ENCODE results near the gene MRPS10.
A peak's percentile ranks its signal among the peaks of the same experiment; 100 is the strongest.

MRPS10 gene

DNA sequence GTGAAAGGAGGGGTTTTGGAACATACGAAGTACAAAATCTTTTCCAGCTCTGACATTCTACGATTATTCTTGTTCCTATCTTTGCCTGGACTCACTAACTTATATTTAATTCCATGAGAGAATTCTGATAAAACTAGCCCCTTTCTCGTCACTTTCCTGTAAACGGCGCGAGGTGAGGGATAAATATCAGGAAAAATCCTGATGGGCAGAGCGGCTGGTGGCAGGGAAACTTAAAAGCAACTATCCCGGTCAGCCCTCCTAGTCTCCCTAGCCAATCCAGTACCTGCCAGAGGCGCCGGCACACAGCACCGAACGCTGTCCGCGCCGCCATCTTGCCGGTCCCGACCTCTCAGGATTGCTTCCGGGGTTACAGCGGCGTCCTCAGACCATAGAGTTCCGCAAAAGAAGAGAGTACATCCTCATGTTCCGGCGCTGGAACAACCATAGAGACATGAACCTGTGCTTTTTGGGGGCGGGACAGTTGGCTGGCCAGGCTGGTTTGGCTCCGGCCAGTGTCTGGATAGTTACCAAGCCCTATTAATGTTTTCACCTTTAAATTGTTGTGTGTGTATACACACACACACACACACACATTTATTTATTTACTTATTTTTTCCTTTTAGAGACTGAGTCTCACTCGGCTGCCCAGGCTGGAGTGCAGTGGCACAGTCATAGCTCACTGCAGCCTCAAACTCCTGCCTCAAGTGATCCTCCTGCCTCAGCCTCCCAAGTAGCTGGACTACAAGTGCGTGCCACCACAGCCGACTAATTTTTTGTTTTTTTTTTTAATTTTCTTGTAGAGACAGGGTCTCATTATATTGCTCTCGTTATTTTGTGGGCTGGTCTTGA is at the start of gene MRPS10:
TSS of gene MRPS10 (minus strand) at position 343 of the 849 bp plus-strand sequence. CDS start at position 331, 12 bp downstream.
- DNase-seq, result peak; percentile 99
- Histone ChIP-seq H3K27me3 (ENCODE audit: insufficient read depth, low read depth, severe bottlenecking) (no peaks in the 10 kb centered on the region), H3K9me3 (ENCODE audit: severe bottlenecking) (no peaks in the 10 kb centered on the region), H3K36me3 (peaks cover 14% of the 10 kb centered on the region), H3K27ac (peak within 1 kb of the TSS; percentile 75), H3K4me3 (ENCODE audit: low read depth, low read length) (peak within 1 kb of the TSS; percentile 99)
- TF ChIP-seq, protein P1, sequence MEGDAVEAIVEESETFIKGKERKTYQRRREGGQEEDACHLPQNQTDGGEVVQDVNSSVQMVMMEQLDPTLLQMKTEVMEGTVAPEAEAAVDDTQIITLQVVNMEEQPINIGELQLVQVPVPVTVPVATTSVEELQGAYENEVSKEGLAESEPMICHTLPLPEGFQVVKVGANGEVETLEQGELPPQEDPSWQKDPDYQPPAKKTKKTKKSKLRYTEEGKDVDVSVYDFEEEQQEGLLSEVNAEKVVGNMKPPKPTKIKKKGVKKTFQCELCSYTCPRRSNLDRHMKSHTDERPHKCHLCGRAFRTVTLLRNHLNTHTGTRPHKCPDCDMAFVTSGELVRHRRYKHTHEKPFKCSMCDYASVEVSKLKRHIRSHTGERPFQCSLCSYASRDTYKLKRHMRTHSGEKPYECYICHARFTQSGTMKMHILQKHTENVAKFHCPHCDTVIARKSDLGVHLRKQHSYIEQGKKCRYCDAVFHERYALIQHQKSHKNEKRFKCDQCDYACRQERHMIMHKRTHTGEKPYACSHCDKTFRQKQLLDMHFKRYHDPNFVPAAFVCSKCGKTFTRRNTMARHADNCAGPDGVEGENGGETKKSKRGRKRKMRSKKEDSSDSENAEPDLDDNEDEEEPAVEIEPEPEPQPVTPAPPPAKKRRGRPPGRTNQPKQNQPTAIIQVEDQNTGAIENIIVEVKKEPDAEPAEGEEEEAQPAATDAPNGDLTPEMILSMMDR (IDR thresholded peaks at IDR 0.05; ENCODE audit: low read depth, low read length), result no peak

DNA sequence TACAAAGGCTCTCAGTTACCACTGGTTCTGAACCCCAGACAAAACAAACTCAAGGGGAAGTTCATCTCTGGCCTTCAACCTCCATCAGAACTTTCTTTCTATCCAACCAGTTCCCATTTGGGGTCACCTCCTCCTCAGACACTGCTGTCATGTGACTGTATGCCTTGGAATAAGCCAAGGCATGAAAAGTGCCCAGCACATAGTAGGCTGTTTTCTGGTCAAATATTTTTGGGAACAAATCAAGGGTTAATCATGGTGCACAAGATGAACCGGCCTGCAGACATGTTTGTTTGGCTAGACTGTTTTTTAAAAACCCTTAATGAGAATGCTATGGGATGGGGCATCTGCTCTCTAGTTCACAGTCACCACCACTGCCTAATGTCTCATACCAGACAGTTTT is 48.9 kb upstream of the MRPS10 start:
- no peak for DNase-seq
- Histone ChIP-seq H3K27ac (no peak overlapping the region), H3K9me3 (ENCODE audit: severe bottlenecking) (no peaks in the 10 kb centered on the region), H3K27me3 (ENCODE audit: insufficient read depth, low read depth, severe bottlenecking) (no peaks in the 10 kb centered on the region), H3K4me3 (ENCODE audit: low read depth, low read length) (no peak overlapping the region), H3K36me3 (0 out of 2 replicates have a peak, but pooled peaks cover 4% of the 10 kb centered on the region)
- TF ChIP-seq, protein P1 (IDR thresholded peaks at IDR 0.05; ENCODE audit: low read depth, low read length), result no peak

DNA sequence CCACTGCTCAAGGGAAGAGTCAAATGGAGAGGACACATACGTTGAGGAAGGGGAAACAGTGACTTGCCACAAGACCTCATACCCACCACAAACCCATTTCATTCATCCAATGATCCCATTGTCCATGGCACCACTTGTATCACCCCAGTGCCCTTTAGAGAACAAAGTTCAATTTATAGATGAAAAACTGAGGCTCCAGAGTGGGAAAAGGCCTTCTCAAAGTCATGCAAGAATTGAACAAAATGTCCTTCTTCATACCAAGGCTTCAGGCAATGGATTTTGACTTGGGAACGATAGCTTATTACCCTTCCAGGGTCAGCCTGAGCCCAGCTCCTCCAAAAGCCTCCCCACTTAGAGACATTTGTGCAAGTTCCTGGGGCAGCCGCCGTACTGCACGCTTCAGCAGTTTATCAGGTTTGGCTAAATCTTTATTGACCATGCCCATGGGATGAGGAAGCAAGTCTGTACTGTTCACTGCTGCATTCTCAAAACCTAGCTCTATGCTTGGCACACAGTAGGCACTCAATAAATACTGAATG is 47.3 kb upstream of the MRPS10 start:
- Histone ChIP-seq H3K36me3 (0 out of 2 replicates have a peak, but pooled peaks cover 4% of the 10 kb centered on the region), H3K27me3 (ENCODE audit: insufficient read depth, low read depth, severe bottlenecking) (no peaks in the 10 kb centered on the region), H3K4me3 (ENCODE audit: low read depth, low read length) (no peak overlapping the region), H3K9me3 (ENCODE audit: severe bottlenecking) (no peaks in the 10 kb centered on the region), H3K27ac (no peak overlapping the region)
- DNase-seq, result no peak
- TF ChIP-seq, protein P1 (IDR thresholded peaks at IDR 0.05; ENCODE audit: low read depth, low read length), result no peak

DNA sequence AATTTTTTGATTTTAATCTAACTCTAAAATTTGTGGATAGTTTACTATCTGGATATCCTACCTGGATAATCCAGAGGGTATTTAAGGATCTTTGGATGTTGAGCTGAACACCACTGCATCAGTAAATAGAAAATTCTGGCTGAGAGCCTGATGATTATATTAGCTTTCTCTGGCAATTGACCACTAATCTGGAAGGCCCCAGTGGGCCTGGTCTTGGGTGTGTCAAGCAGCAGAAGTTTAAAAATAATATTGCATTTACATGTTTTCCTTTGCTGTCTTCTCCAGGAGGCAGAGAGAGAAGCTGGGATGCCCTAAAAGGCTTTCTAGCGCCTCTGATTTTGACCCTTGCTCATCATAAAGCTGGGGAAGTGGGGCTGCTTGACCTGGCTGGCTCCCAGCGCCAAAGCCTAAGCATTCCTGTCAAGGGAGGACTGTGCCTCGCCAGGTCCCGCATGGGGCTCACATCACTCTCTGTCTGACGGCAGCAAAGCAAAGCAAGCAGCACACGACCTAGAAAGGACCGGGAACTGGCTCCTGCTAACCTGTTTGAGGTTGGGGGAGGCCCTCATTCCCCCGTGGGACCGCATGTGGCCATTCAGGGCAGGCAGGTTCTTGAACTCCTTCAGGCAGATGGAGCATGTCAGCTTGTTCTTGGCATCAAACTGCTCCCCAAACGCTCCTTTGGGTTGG is 46.6 kb upstream of the MRPS10 start:
- H3K4me3 ChIP-seq (ENCODE audit: low read depth, low read length), result no peak overlapping the region
- H3K27me3 ChIP-seq (ENCODE audit: insufficient read depth, low read depth, severe bottlenecking), result no peaks in the 10 kb centered on the region
- TF ChIP-seq, protein P1 (IDR thresholded peaks at IDR 0.05; ENCODE audit: low read depth, low read length), result no peak
- DNase-seq, result no peak
- 0 out of 2 replicates have a peak, but pooled peaks cover 4% of the 10 kb centered on the region for H3K36me3 ChIP-seq
- no peaks in the 10 kb centered on the region for H3K9me3 ChIP-seq (ENCODE audit: severe bottlenecking)
- no peak overlapping the region for H3K27ac ChIP-seq

DNA sequence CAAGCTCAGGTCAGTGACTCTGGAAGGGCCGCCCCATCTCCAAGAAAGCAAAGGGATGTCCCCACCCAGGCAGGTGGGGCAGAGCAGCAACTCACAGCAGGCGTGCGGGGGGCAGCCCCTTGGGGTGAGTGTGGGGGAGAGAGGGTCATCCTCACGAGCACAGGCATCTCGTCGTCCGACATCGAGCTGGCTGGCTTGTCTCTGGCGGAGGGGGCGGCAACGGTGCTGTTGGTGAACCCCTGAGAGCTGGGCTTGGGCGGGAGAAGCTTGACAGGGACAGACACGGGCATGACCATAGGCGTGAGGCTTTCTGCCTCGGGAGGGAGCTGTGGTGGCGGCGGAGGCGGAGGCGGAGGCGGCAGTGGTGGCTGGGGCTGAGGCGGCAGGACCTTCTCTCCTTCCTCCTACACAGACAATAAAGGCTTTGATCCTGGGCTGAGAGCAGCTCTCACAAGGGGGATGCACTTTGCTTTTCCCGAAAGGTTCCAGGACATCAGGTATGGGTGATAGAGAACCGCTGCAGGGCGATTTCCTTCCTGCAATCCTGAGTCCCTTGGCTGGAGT is 45.6 kb upstream of the MRPS10 start:
- Histone ChIP-seq H3K27ac (no peak overlapping the region), H3K27me3 (ENCODE audit: insufficient read depth, low read depth, severe bottlenecking) (no peaks in the 10 kb centered on the region), H3K9me3 (ENCODE audit: severe bottlenecking) (no peaks in the 10 kb centered on the region), H3K36me3 (no peaks in the 10 kb centered on the region), H3K4me3 (ENCODE audit: low read depth, low read length) (no peak overlapping the region)
- no peak for DNase-seq
- TF ChIP-seq, protein P1 (IDR thresholded peaks at IDR 0.05; ENCODE audit: low read depth, low read length), result no peak

Data from WERI-Rb-1 (cell line).